Hematopoietic multipotent progenitor cell treated with erythropoietin and hydrocortisone succinate and interleukin-3 and kit ligand, for 8 days (in vitro differentiated cells): ENCODE data around the gene LTBP1.
A peak's percentile ranks its signal among the peaks of the same experiment; 100 is the strongest.
"Not testable (repeated sequence)": the region's sequence is repeated elsewhere in the genome, so short reads cannot be mapped to it uniquely, and the experiment has no call there.

ENCODE experiments used
- DNase-seq: peaks from one replicate; pipeline ENCODE4 v3.0.0-alpha.2; 2015

The LTBP1 gene

DNA sequence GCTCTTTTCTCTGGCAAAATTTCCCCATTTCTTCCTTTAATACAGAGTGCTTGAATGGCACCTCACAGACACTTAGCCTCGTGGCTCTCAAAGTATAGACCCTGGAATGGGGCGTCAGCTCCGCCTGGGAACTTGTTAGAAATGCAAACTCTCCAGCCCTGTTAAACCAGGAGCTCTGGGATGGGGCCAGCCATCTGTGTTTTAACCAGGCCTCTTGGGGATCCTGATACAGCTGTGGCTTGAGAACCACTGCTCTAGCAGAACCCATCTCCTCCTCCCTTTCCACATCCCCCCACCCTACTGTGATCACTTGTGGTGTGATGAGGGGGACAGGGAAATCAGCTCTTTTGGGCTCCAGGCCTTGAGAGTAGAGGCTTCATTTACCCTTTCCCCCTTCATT is 15.9 kb downstream of the LTBP1 start:
- DNase-seq, result no peak

DNA sequence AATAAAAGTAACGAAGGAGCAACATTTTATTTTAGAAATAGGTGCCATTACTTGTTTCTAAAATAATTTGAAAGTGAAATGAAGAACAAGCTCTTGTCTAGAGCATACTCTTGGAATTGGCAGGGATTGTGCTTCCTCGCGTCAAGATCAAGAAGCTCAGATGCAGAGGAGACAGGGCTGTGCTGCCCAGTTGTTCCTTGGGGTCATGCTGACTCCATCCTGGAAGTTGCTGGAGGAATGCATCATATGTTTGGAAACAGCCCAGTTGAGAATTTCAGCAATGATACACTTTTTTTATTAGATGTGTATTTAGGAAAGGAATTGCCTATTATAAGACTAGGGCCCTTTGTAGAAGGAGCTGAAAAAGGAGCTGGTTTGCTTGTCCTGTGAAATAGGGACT is 17.2 kb downstream of the LTBP1 start:
- DNase-seq, result no peak

DNA sequence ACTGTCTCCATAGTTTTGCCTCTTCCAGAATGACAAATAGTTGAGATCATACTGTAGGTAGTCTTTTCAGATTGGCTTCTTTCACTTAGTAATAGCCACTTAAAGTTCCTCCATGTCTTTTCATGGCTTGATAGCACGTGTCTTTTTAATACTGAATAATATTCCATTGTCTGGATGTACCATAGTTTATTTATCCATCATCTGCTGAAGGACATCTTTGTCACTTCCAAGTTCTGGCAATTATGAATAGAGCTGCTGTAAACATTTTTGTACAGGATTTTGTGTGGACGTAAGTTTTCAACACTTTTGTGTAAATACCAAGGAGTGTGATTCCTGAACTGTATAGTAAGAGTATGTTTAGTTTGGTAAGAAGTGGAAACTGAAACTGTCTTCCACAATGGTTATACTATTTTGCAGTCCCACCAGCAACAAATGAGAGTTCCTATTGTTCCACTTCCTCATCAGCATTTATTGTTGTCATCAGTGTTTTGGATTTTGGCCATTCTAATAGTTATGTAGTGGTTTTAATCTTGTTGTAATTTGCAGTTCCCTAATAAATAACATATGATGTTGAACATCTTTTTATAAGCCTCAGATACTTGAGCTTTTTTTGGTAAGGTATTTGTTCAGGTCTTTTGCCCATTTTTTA is 18.9 kb downstream of the LTBP1 start:
- DNase-seq, result no peak

DNA sequence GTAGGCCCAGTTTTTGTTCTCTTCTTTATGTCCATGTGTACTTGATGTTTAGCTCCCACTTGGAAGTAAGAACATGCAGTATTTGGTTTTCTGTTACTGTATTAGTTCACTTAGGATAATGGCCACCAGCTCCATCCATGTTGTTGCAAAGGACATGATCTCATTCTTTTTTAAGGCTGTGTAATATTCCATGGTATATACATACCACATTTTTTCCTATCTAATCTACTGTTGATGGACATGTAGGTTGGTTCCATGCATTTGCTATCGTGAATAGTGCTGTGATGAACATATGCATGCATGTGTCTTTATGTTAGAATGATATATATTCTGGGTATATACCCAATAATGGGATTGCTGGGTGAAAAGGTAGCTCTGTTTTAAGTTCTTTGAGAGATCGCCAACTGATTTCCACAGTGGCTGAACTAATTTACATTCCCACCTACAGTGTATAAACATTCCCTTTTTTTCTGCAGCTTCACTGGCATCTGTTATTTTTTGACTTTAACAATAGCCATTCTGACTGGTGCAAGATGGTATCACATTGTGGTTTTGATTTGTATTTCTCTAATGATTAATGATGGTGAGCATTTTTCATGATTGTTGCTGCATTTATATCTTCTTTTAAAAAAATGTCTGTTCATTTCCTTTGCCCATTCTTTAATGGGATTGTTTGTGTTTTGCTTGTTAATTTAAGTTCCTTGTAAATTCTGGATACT is 22.9 kb downstream of the LTBP1 start:
- DNase-seq, result no peak

DNA sequence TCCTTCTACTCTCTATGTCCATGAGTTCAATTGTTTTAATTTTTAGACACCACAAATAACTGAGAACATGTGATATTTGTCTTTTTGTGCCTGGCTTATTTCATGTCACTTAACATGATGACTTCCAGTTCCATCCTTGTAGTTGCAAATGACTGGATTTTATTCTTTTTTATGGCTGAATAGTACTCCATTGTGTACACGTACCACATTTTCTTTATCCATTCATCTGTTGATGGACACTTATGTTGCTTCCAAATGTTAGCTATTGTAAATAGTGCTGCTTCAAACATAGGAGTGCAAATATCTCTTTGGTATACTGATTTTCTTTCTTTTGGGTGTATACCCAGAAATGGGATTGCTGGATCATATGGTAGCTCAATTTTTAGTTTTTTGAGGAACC is 27.0 kb downstream of the LTBP1 start:
- not testable (repeated sequence) for DNase-seq

DNA sequence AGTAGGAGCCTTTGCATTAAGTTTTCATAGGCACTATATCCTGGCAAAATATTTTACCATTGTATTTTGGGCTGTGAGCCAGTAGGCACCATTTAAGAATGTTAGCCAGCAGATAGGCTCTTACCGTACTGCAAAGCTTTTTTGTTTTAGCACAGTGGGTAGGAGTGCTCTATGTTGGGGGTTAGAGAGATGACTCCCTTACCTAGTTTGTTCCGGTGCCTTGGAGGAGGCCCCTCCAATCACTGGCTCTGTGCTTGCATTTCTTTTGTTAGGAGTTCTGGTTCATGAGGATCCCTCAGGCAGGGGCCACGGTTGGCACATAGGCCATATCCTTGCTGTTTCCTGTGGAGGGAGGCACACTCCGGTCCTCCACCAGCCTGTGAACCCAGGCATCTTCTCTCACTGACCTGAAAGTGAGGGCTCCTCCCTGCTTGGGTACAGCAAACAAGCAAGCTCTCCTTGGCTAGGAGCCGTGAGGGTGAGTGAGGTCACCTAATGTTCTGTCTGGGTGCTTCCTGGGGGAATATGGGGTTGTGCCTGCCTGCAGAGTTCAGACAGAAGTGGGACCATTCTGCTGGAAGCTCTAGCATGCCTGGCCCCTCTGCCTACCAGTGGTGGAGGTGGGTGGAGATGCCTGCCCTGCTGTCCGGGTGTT is 29.8 kb downstream of the LTBP1 start:
- DNase-seq, result no peak

DNA sequence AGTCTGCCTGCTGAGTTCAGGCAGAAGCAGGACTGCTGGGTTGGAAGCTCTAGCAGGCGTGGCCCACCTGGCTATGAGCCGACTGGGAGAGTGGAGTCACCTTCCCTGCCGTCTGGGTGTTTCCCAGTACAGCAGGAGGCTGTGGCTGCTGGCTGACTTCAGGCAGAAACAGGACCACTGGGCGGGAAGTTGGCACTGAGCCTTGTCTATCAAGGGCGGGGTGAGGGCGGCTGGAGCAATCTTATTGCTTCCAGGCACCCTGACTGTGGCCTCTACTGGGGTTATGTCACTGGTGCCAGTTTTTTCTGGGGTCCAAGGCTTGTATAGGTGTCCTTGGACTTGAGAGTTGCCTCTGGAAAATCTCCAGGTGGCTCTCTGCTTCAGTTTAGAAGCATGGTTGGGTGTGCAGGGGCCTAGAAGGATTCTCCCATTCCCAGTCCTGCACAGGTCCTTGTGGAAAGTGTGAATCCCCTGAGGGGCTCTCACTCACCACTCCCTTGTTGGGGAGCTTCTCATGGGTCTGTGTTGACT is 30.5 kb downstream of the LTBP1 start:
- peak; percentile 91 for DNase-seq

DNA sequence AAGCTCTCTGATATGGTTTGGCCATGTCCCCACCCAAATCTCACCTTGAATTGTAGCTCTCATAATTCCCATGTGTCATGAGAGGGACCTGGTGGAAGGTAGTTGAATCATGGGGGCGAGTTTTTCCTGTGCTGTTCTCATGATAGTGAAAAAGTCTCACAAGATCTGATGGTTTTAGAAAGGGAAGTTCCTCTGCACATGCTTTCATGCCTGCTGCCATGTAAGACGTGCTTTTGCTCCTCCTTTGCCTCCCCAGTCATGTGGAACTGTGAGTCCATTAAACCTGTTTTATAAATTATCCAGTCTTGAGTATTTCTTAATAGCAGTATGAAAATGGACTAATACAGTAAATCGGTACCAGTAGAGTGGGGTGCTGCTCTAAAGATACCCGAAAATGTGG is 34.9 kb downstream of the LTBP1 start:
- no peak for DNase-seq

DNA sequence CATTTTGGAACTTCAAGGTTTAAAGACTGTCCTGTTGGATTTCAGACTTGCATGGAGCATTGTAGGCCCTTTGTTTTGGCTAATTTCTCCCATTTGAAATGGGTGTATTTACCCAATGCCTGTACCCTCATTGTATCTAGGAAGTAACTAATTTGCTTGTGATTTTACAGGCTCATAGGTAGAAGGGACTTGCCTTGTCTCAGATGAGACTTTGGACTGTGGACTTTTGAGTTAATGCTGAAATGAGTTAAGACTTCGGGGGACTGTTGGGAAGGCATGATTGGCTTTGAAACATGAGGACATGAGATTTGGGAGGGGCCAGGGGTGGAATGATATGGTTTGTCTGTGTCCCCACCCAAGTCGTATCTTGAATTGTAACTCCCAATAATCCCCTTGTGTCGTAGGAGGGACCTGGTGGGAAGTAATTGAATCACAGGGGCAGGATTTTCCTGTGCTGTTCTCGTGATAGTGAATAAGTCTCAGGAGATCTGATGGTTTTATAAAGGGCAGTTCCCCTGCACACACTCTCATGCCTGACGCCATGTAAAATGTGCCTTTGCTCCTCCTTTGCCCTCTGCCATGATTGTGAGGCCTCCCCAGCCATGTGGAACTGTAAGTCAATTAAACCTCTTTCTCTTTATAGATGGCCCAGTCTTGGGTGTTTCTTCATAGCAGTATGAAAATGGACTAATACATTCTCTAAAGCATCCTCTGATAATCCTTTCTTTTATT is 36.6 kb downstream of the LTBP1 start:
- not testable (repeated sequence) for DNase-seq

DNA sequence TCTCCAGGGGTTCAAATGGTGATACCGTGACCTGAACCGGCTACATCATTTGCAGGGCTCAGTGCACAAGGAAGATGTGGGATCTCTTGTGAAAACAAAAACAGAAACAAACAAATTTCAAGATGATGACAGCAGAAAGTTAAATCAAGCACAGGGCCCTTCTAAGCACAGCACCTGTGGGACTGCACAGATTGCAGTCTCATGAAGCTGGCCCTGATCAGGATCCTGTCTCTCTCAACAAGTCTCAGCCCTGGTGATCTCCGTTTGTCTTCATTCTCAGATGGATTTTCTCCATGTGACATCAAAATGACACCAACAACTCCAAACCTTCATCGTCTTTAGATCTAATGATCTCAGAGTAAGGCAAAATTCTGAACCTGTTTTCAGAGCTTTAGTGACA is 39.7 kb downstream of the LTBP1 start:
- DNase-seq, result no peak

DNA sequence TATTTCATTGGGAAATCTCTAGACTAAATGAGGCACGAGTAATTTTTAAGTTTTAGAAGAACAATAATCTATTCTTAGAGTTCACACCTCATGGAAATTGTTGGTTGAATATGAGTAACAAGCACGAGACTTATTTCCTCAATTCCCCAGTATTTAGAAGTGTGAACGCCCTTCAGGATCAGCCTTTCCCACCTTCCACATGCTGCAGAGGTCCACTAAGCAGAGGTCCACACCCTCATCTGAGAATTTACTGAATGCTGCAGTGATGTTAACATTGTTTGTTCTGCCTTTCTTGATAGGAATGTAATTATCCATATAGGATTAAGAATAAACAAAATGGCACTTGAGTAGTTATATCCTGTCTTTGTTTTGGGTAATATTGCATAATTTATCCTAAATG is 41.8 kb downstream of the LTBP1 start:
- no peak for DNase-seq

DNA sequence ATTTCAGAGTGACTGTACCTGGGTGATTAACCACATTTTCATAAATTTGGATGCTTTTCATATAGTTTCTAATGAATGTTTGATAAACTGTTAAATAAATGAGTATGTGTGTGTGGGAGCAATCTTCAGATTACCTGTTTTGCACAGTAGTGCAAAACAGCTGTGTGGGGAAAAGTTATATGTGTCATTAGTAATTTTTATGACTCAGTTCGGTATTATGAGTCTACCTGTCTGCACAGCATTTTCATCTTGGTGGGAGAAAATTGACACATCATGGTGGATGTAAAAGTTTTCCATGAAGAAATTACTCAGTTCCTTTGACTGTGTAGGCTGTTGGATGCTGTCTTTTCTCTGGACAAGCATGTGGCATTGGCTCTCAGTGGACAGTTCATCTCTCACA is 43.8 kb downstream of the LTBP1 start:
- DNase-seq, result no peak

DNA sequence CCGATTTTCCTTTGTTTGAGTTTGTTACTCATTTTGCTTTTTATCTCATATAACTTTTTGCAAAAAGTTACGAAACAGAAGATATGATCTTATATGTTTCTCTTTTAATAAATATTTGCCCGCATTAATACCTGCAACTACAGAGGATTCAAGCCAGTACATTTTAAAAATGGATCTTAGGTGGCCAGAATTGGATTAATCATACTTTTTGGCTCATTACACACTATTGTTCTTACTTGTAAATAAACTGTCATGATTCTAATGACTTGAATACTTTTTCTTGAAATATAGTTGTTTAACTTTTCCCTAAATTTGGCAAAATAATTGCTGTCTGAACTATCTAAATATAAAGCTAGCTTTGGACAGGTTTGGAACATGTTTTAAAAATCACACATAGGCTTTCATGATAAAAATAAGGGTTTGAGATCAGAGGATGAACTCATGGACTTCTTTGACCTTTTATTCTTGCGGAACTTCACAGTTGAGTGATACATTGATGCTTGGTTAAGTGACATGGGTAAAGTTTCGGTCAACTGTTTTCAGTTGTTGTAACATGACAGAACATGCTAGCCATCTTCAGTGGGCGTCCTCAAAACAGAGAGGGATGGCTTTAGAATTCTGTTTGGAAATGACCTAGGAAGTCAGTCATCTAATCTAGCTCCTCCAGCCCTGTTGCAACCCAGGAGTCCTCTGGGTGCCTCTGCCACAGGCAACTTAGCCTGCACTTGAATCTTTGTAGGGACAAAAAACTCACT is 44.5 kb downstream of the LTBP1 start:
- no peak for DNase-seq

DNA sequence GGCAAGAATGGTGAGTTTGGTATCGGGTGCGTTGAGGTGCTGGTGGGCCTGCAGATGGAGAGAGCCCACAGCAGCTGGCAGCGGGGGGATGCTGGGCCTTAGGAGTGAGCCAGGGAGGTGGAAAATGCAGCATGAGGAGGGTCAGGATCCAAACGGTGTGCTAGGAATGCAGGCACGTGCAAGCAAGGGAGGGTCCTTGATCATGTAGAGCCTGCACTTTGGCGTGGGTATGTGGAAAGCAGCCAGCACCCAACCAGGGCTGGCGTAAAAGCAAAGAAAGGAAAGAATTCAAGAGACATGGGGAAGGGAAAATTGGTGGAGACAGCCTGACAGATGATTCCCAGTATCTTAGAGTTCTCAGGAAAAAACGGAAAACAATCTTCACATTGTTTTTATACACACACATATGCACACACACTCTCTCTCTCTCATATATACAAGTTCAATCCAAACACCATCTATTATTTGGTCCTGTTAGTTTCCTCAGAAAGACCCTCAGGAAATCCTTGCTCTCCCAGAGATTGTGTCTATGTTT is 46.3 kb downstream of the LTBP1 start:
- no peak for DNase-seq

DNA sequence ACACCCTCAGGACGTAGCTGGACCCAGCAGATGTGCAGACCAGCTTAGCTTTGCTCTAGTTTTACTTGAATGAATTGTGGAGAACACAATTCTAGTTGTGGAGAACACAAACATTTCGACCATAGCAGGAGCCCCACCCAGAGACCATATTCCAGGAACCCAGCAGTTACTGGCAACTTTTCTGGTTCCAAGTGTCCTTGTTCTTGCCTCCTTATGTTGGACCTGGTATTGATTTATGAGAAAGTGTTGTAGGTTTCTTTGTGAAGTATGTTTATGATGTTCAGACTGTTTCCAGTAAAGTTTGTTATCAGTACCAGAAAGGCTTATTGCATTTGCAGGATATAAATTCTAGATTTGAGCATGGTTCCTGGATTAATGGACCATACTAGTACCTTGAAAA is 51.0 kb downstream of the LTBP1 start:
- DNase-seq, result no peak

DNA sequence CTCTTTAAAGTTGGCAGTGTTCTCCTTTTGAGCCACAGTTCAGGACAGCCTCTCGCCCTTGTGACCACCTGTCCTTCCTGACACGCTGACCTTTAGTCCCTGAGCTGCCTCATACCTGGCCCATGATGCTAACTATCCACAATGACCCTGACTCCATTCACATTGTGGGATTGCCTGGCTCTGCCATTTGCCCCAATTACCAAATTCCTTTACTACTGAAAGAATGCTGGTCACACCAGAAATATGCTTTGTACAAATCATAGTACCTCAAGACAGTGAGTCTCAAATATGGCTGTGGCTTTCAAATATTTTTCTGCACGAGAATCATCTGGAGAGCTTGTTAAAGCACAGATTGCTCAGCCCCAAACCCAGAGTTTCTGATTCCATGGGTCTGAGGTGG is 54.2 kb downstream of the LTBP1 start:
- no peak for DNase-seq

DNA sequence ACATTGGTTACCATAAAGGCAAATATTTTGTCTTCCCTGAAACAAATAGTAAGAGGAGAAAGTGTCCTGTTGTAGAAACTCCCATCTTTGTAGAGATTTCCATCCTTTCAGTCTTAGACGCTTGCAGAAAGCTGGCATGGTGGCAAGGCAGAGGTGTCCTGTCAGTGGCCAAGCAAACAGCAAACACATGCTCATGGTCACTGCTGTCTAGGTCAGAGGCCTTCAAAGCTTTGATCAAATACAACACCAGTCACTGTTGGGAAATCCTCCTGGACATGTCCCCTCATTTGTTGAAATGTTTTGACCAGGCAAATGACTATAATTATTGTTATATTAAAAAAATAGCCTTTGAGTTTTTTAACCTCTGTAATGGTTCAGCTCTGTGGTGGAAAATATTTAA is 55.1 kb downstream of the LTBP1 start:
- no peak for DNase-seq

DNA sequence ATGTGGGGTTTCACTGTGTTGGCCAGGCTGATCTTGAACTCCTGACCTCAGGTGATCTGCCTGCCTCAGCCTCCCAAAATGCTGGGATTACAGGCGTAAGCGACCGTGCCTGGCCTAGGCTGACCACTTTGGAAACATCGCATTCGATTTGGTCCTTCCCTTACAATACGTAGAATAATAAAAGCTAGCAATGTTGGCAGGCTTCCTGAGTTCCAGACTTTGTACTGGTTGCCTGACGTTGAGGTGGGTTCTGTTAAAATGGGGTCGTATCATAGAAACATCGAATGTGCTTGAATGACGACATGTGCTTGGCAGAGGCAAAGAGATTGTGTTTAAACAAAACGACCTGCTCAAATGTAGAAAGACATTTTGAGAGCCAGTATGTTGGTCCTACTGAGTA is 56.1 kb downstream of the LTBP1 start:
- no peak for DNase-seq

DNA sequence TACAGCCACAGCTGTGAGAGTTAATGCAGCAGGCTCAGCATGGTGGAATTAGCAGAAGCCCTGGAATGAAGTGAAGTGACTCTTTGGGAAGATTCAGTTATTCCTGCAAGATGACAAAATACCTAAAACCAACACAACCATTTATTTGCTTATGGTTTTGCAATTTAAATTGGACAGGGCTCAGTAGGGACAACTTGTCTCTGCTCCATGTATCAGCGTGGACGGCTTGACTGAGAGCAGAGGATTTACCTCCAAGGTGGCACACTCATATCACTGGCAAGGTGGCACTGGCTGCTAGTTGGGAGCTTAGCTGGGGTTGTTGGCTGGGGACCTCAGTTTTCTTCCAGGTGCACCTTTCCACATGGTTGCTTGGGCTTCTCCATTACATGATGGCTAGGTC is 58.3 kb downstream of the LTBP1 start:
- DNase-seq, result no peak

DNA sequence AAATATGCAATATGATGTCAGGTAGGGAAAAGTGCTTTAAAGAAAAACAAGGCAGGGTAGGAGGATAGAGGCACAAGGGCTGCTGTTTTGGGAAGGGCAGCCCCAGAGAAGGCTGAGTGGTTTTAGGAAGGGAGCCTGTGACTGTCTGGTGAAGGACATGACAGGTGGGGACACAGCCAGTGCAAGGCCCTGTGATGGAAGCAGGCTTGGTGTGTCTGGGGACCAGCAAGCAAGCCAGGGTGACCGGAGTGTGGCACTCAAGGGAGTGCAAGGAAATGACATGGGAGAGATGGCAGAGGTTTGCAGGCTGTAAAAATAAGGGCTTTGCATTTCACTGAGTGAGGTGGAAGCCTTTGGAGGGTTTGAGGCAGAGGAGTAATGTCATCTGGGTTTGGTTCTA is 62.0 kb downstream of the LTBP1 start:
- no peak for DNase-seq

DNA sequence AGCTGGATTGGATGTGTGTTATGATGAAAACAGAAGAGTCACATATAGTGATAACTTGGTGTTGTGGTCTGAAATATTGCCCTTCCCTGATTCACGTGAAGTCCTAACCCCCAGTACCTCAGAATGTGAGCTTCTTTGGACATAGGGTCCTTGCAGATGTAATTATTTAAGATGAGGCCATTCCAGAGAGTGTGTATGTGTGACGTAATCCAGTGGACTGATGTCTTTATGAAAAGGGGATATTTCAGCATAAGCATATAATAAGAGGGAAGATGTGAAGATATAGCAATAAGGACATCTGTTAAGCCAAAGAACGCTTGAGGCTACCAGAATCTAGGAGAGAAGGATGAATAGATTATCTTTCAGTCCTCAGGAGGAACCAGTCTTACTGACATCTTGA is 62.5 kb downstream of the LTBP1 start:
- DNase-seq, result no peak

DNA sequence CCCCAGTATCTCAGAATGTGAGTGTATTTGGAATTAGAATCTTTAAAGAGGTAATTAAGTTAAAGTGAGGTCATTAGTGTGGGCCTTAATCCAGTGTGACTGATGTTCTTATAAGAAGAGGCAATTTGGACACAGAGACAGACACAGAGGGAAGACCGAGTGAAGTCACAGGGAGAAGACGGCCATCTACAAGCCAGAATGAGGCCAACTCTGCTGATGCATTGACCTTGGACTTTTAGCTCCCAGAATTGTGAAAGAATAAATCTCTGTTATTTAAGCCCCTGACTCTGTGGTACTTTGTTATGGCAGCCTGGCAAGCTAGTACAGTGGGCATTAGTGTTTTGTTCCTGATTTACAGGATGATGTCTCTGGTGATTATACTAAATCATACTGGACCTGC is 64.6 kb downstream of the LTBP1 start:
- no peak for DNase-seq

DNA sequence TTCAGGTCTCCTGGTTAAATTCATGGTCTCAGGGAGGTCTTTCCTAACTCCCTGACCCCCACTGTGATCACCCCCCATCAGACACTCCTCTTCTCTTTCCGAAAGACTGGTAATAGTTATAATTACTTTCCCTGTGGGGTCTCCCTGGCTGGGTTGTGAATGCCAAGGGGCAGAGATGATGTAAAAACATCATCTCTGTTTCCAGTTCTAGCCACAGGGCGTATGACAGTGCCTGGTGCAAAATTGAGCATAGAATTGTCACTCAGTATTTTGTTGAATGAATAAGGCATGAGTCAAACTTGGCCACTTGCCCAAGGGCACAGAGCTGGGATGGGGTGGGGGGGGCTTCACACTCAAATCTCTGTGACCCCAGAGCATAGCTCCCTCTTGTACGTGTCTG is 65.2 kb downstream of the LTBP1 start:
- DNase-seq, result no peak
